Retinal pigment epithelial cell (primary cell): Measurements from ENCODE around the gene ST3GAL6.

Experiments used
- DNase-seq: peaks from one replicate; pipeline ENCODE4 v3.0.0-alpha.2; 2010; ENCODE audit warnings: low read depth
- H3K4me3 ChIP-seq: 2 replicates; pipeline ENCODE4 v1.5.1; 2011; ENCODE audit warnings: mild to moderate bottlenecking, low read length, control low read depth, moderate library complexity
- TF ChIP-seq, protein P1 (sequence below): conservative IDR thresholded peaks from 2 replicates; pipeline ENCODE4 v1.5.1; 2011; ENCODE audit warnings: low read depth, low read length, control low read depth, inconsistent platforms

Gene ST3GAL6

DNA sequence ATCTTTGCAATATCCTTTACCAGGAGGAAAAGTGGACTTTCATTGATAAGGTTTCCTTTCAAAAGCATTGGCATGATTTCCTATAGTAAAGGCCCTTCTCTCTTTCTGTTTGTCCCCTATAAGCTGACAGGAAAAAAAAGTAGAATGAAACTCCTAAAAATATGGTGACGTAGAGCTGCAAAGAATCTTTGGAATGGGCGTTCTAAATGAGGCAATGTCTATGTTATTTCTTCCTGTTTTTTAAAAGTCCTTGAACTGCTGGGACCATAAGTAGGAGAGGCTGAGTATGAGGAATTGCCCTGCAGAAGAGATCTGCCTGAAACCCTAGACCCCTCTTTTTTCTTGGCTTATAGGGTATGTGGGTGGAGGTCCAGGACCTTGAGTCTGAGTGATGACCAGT is 17.2 kb downstream of the ST3GAL6 start:
- TF ChIP-seq, protein P1, sequence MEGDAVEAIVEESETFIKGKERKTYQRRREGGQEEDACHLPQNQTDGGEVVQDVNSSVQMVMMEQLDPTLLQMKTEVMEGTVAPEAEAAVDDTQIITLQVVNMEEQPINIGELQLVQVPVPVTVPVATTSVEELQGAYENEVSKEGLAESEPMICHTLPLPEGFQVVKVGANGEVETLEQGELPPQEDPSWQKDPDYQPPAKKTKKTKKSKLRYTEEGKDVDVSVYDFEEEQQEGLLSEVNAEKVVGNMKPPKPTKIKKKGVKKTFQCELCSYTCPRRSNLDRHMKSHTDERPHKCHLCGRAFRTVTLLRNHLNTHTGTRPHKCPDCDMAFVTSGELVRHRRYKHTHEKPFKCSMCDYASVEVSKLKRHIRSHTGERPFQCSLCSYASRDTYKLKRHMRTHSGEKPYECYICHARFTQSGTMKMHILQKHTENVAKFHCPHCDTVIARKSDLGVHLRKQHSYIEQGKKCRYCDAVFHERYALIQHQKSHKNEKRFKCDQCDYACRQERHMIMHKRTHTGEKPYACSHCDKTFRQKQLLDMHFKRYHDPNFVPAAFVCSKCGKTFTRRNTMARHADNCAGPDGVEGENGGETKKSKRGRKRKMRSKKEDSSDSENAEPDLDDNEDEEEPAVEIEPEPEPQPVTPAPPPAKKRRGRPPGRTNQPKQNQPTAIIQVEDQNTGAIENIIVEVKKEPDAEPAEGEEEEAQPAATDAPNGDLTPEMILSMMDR: no peak
- DNase-seq: no peak
- H3K4me3 ChIP-seq: no peak overlapping the region

DNA sequence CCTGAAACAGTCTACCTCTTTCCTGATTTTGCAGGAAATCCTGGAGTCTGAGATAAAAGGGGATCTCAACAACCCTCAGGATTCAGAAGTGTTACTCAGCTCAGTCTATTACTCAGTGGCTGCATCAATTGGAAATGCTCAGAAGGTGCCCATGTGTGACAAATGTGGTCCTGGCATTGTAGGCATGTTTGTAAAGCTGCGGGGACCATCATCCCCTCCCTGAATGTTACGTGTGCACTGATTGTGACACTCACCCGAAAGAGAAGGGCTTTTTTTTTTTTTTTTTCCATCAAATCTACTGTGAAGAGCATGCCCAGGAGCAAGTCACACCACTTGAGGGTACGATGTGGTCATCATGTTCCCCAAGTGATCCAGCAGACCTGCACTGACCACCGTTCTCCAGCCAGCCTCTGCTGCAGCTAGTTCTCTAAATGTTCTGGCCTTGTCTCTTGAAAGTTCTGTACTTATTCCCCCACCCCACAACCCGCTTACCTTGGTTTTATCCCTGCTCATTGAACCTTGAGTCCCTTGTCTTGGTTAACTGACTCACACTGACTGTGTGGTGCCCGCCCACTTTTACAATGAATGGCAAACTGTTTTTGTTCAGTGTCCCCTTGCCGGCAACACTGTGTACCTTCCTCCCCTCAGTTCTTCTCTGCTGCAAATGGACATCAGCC is 19.8 kb downstream of the ST3GAL6 start:
- no peak for DNase-seq
- TF ChIP-seq, protein P1: no peak
- H3K4me3 ChIP-seq: no peak overlapping the region

DNA sequence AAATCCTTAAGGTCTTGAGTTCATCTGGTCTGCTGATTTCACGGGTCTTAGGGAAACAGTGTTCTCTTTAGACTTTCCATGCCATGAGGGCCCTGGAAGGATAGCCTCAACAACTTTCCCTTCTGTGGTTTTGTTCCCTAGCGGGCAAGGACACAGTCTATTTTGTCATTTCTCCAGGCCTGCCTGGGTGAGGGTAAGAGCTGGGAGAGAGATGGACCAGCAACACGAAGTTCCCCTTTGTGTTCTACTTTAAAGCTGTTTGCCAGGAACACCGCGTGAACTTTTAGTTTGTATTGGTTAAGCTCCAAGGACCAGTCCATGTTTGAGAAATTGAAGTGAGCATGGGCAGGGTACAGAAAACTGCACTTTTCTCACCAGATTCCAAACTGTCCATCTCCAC is 20.9 kb downstream of the ST3GAL6 start:
- no peak overlapping the region for H3K4me3 ChIP-seq
- TF ChIP-seq, protein P1: no peak
- DNase-seq: no peak

DNA sequence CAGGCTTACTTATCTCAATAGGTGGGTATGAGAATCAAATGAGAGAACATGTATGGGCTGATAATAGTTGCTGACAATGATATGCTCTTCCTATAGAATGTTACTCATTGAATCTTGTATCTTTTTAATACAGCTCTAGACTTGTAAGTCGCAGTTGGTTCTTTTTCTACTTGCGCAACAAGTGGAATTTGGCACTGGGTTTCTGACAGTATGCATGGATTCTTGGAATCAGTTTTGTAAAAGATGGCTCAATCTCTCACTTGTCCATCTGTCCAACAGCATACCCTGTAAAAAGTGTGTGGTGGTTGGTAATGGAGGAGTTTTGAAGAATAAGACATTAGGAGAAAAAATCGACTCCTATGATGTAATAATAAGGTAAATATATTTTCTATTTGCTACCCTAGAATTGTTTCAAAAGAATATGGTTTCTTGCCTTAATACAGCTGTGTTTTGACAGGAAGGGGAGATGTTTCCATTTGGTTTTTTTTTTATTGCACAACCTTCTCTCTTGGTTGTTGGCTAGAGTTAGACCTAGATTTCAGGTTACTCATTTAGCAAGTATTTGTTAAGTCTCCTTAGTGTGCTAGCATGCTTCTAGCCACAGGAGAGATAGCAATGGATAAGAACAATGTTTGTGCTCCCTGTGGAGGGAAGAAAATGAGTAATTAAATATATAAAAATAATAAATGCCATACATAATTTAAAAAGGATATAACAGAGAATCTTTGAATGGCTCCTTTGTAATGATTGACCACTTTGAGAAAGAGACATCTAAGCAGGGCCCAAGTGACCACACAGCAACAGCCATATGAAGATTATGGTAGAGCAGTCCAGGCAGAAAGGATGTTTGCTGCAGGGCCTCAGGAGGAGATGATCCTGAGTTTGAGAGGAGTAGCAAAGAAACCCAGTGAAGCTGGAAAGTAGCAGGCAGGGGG is 21.8 kb downstream of the ST3GAL6 start:
- TF ChIP-seq, protein P1: no peak
- no peak overlapping the region for H3K4me3 ChIP-seq
- DNase-seq: peak; percentile 70

DNA sequence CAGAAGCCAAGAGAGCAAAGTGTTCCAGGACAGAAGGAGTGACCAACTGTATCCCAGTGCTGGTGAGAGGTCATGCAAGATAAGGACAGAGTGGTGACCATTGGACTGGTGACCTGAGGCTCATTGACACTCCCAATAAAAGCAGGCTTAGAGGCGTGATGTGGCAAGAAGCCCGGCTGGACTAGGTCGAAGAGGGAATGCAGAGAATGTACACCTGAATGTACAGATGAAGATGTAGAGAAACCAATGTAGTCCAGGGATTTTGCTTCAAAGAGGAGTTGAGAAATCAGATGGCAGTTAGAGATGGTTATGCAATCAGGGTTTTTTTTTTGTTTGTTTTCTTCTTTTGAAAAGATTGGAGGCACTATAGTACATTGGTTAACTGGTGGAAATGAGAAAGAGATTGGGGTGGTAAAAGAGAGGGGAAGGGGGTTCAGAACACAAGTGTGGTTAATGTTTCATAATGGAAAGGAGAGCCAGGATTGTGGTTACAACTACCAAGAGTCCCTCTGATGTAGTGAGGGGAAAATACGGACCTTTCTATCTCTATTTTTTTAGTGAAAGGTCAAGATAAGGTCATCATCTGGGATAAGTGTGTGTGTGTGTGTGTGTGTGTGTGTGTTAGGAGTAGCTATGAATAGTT is 23.3 kb downstream of the ST3GAL6 start:
- H3K4me3 ChIP-seq: no peak overlapping the region
- DNase-seq: no peak
- TF ChIP-seq, protein P1: no peak

DNA sequence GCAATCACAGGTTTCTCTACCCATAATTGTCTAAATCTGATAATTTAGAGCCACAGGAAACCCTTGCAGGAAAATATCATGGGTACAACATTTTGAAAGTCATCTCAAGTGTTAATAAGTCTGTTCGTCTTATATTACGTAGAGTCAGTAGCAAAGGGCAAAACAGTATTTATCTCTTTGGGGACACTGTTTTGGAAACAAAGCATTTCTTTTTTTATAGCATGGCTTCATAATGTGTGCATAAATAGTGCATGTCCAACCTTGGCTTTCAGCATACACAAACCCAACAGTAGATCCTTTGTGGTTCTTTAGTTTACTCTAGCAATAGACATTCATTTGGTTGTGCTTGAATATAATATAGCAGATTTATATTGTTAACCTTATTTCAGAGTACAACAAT is 24.0 kb downstream of the ST3GAL6 start:
- H3K4me3 ChIP-seq: no peak overlapping the region
- TF ChIP-seq, protein P1: no peak
- DNase-seq: no peak
